22Rv1 (cell line): ENCODE data around the gene TCERG1L.

Source experiments
- H3K27ac ChIP-seq: fragments of 450-650 bp; 2 replicates; pipeline ENCODE4 v1.5.1; 2017
- CTCF ChIP-seq: fragments of 450-650 bp; IDR thresholded peaks from 2 replicates; pipeline ENCODE4 v1.5.1; 2017; ENCODE audit warnings: mild to moderate bottlenecking
- ZFX ChIP-seq: fragments of 450-650 bp; IDR thresholded peaks from 2 replicates; pipeline ENCODE4 v1.6.1; 2017; ENCODE audit warnings: antibody characterized with exemption, borderline replicate concordance

Gene TCERG1L

GRCh38 chr10:131144711-131145375 lies 166.7 kb downstream of the TCERG1L start:
- no peak overlapping the region for H3K27ac ChIP-seq
- TF ChIP-seq ZFX (no peak), CTCF (no peak)

GRCh38 chr10:131144196-131144595 lies 167.3 kb downstream of the TCERG1L start:
- TF ChIP-seq ZFX (no peak), CTCF (no peak)
- no peak overlapping the region for H3K27ac ChIP-seq

GRCh38 chr10:131143425-131144165 lies 167.9 kb downstream of the TCERG1L start:
- TF ChIP-seq ZFX (no peak), CTCF (no peak)
- no peak overlapping the region for H3K27ac ChIP-seq

GRCh38 chr10:131142517-131143380 lies 168.8 kb downstream of the TCERG1L start:
- no peak overlapping the region for H3K27ac ChIP-seq
- no peak for TF ChIP-seq ZFX
- no peak for TF ChIP-seq CTCF

GRCh38 chr10:131141645-131142516 lies 169.6 kb downstream of the TCERG1L start:
- H3K27ac ChIP-seq: no peak overlapping the region
- TF ChIP-seq ZFX: no peak

GRCh38 chr10:131141207-131141606 lies 170.3 kb downstream of the TCERG1L start:
- H3K27ac ChIP-seq: no peak overlapping the region
- TF ChIP-seq ZFX: no peak
- TF ChIP-seq CTCF: no peak

GRCh38 chr10:131140606-131141005 lies 170.9 kb downstream of the TCERG1L start:
- no peak overlapping the region for H3K27ac ChIP-seq
- TF ChIP-seq CTCF (no peak), ZFX (no peak)
